ENCODE data around the gene MAML3.
A peak's percentile ranks its signal among the peaks of the same experiment; 100 is the strongest.

MAML3 gene

DNA sequence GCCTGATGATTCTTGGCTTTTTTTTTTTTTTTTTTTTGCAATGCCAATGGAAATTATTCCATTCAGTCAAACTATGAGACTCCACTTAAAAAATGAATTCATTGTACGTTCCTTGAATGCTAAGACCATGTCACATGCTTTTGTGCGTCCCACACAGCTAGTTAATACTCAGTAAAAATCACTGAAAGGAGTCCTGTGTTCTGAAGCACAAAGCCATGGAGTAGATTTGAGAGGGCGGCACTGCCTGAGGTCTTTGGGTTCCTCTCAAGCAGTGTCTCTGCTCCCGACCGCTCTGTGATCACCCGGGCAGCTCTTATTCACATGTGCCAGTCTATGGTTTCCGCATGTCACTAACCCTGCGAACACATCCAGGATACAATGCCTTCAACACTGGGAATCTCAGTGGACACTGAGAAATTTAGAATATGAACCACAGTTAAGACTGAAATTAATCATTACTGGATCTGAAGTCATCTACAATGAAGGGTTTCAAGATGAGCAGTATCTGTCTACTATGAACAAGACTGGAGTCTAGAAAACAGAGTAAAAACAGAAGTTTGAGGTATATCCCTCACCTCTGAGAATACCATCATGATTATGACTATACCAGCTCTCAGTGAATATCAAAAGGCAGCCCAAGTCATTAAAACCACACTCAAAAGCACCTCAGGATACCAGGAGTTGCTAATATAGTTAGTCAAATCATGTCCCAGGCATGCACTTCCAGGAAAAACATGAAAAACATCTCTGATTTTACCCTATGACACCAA is 295.4 kb downstream of the MAML3 start:
- TF ChIP-seq SIN3A (IDR thresholded peaks at IDR 0.05; ENCODE audit: borderline replicate concordance, insufficient read depth, low read length) (no peak), POLR2AphosphoS5 (IDR thresholded peaks at IDR 0.05; ENCODE audit: low read depth, low read length) (no peak), REST (IDR thresholded peaks at IDR 0.05; ENCODE audit: insufficient read depth in 1 of 2, low read depth in 2 of 2, low read length in 2 of 2) (no peak), TAF1 (IDR thresholded peaks at IDR 0.05; ENCODE audit: borderline replicate concordance, insufficient read depth, low read length) (no peak), FOXP2 (optimal IDR thresholded peaks at IDR 0.05; ENCODE audit: borderline replicate concordance, extremely low read depth, extremely low read length, insufficient read depth) (no peak)

DNA sequence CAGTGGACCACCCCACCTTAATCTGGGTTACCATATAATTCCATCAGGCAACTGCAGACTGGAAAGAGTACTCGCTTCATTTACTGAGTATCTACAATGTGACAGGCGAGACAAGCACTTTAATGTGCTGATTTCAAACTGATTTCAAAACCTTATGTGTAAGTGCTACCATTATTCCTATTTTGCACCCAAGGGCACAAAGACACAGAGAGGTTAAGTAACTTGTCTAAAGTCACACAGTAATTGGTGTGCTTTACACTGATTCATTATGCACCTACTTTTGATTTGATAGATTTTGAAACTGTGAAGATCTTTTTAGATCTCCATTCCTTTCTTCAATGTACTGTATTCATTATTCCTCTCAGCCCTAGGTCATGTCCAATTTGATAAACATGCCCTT is 296.0 kb downstream of the MAML3 start:
- TF ChIP-seq REST (IDR thresholded peaks at IDR 0.05; ENCODE audit: insufficient read depth in 1 of 2, low read depth in 2 of 2, low read length in 2 of 2), result no peak
- TF ChIP-seq POLR2AphosphoS5 (IDR thresholded peaks at IDR 0.05; ENCODE audit: low read depth, low read length), result no peak
- no peak for TF ChIP-seq SIN3A (IDR thresholded peaks at IDR 0.05; ENCODE audit: borderline replicate concordance, insufficient read depth, low read length)
- TF ChIP-seq FOXP2 (optimal IDR thresholded peaks at IDR 0.05; ENCODE audit: borderline replicate concordance, extremely low read depth, extremely low read length, insufficient read depth), result no peak
- no peak for TF ChIP-seq TAF1 (IDR thresholded peaks at IDR 0.05; ENCODE audit: borderline replicate concordance, insufficient read depth, low read length)

DNA sequence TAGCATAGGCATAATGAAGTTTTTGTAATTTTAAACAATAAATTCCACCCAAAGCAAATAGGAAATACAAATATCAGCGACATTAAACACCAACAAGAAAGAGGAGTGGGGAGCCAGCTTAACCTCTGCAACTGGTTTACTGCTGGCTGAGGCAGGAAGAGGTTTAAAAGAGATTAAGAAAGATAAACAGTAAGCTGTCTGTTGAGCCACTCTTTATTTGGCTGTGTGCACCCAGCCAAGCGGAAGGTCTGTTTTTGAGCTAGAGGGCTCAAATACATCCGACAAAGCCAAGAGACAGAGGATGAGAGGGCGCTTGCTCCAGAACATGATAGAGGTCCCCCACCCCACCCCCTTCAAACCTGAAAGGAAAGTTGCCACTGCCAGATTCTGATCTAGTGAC is 297.0 kb downstream of the MAML3 start:
- TF ChIP-seq POLR2AphosphoS5 (IDR thresholded peaks at IDR 0.05; ENCODE audit: low read depth, low read length) (no peak), SIN3A (IDR thresholded peaks at IDR 0.05; ENCODE audit: borderline replicate concordance, insufficient read depth, low read length) (0 out of 2 replicates have a peak, but pooled peaks have one; percentile 26)

DNA sequence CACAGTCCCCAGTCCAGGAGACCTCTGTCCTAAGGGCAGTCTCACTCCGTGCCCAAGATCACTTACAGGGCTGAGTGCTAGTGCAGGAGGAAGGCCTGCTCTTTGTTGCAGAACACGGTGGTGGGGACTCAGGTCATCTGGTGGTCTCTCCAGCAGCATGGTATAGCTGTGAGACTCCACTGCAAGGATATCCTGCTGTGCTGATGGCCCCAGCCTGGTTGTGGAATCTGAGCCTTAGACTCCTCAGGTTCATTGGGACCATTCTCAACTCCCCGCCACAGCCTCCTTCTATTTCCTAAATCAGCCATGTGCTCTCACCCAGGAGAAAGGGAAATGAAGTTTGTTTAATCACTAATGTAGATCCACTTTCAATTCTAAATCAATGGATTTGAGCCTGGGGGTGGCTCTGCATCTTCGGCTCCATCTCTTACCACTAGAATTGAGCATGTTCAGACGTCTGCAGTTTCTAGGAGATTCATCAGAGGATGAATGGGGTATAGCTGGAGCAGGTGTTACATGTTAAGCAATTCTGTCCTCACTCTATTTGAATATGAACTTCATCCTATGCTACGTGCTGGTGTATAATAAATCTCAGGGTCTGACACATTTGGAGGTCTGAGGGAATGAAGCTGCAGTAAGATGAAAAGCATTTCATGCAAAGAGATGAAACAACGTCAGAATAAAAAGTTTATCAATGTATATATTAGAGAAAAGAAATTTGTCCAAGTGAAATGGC is 299.1 kb downstream of the MAML3 start:
- no peak for TF ChIP-seq TAF1 (IDR thresholded peaks at IDR 0.05; ENCODE audit: borderline replicate concordance, insufficient read depth, low read length)
- TF ChIP-seq POLR2AphosphoS5 (IDR thresholded peaks at IDR 0.05; ENCODE audit: low read depth, low read length), result no peak
- TF ChIP-seq SIN3A (IDR thresholded peaks at IDR 0.05; ENCODE audit: borderline replicate concordance, insufficient read depth, low read length), result no peak
- TF ChIP-seq REST (IDR thresholded peaks at IDR 0.05; ENCODE audit: insufficient read depth in 1 of 2, low read depth in 2 of 2, low read length in 2 of 2), result no peak
- TF ChIP-seq FOXP2 (optimal IDR thresholded peaks at IDR 0.05; ENCODE audit: borderline replicate concordance, extremely low read depth, extremely low read length, insufficient read depth), result no peak

DNA sequence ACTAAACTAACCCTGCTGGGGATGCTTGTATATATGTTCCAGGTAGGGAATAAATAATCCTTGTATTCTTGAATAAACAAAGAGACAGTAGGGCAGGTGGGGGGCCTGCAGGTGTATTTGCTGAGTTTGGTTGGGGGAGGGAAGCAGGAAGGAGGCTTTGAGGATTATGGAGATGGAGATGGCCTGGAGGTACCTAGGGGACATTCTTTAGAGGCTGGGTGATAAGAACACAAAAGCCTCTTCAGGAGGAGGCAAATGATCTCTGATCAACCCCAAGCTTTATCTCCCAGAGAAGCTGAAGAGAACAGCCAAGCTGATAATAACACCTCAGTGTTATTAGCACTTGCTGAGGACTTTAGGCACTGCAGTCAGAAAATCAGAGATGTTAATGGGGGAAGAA is 300.7 kb downstream of the MAML3 start:
- TF ChIP-seq REST (IDR thresholded peaks at IDR 0.05; ENCODE audit: insufficient read depth in 1 of 2, low read depth in 2 of 2, low read length in 2 of 2) (no peak), SIN3A (IDR thresholded peaks at IDR 0.05; ENCODE audit: borderline replicate concordance, insufficient read depth, low read length) (no peak), FOXP2 (optimal IDR thresholded peaks at IDR 0.05; ENCODE audit: borderline replicate concordance, extremely low read depth, extremely low read length, insufficient read depth) (no peak), TAF1 (IDR thresholded peaks at IDR 0.05; ENCODE audit: borderline replicate concordance, insufficient read depth, low read length) (no peak), POLR2AphosphoS5 (IDR thresholded peaks at IDR 0.05; ENCODE audit: low read depth, low read length) (no peak)
